ENCODE data around the gene C1orf53. TPM values are rescaled to one million over a fixed set of nuclear protein-coding genes. Genes with fewer than 3 reads are reported as not detected.

The C1orf53 gene
- total RNA-seq, 3 donors from 2014 or later = 1.1 to 6.8 (median 4.1) TPM

- TF ChIP-seq CTCF (IDR thresholded peaks at IDR 0.05) = no peak
- DNase-seq (no peak), ATAC-seq (no peak)
- Histone ChIP-seq H3K9me3 (no peaks in the 10 kb centered on the region), H3K4me3 (no peak overlapping the region), H3K36me3 (ENCODE audit: low read depth) (no peaks in the 10 kb centered on the region), H3K4me1 (ENCODE audit: low read depth) (no peaks in the 10 kb centered on the region)
- intact Hi-C loops (cut with DNase I, micrococcal nuclease) = loop anchor here in 1 of 2 donors (10.0 kb wide), 1 partner anchor 403 kb away; no protein-coding TSS in a partner anchor
These were observed 25.7 kb downstream of the C1orf53 start for GRCh38 chr1:197927908-197928665.

- Histone ChIP-seq H3K4me1 (ENCODE audit: low read depth) (no peaks in the 10 kb centered on the region), H3K9me3 (no peaks in the 10 kb centered on the region), H3K36me3 (ENCODE audit: low read depth) (no peaks in the 10 kb centered on the region), H3K4me3 (no peak overlapping the region)
- DNase-seq (peak in 1 of 3 donors; percentile 9), ATAC-seq (no peak)
- intact Hi-C loops (cut with DNase I, micrococcal nuclease) = loop anchor here in 1 of 2 donors (10.0 kb wide), 1 partner anchor 404 kb away; no protein-coding TSS in a partner anchor
- no peak for TF ChIP-seq CTCF (IDR thresholded peaks at IDR 0.05)
These were observed 26.5 kb downstream of the C1orf53 start for GRCh38 chr1:197928849-197929336.

- no peak for ATAC-seq
- TF ChIP-seq CTCF (IDR thresholded peaks at IDR 0.05) = no peak
- DNase-seq = no peak
- no peaks in the 10 kb centered on the region for H3K36me3 ChIP-seq (ENCODE audit: low read depth)
- H3K9me3 ChIP-seq = no peaks in the 10 kb centered on the region
- intact Hi-C loops (cut with DNase I, micrococcal nuclease) = no loop called here
- H3K4me1 ChIP-seq (ENCODE audit: low read depth) = no peaks in the 10 kb centered on the region
- H3K4me3 ChIP-seq = no peak overlapping the region
These were observed 30.6 kb downstream of the C1orf53 start for GRCh38 chr1:197933016-197933415.

GRCh38 chr1:197933647-197934046 is 31.2 kb downstream of the C1orf53 start:
- ATAC-seq = no peak
- intact Hi-C loops (cut with DNase I, micrococcal nuclease) = no loop called here
- Histone ChIP-seq H3K4me3 (no peak overlapping the region), H3K9me3 (no peaks in the 10 kb centered on the region), H3K36me3 (ENCODE audit: low read depth) (no peaks in the 10 kb centered on the region), H3K4me1 (ENCODE audit: low read depth) (no peaks in the 10 kb centered on the region)
- no peak for DNase-seq
- TF ChIP-seq CTCF (IDR thresholded peaks at IDR 0.05) = no peak

GRCh38 chr1:197937381-197937780 is 35.0 kb downstream of the C1orf53 start:
- H3K4me1 ChIP-seq (ENCODE audit: low read depth) = no peaks in the 10 kb centered on the region
- no peaks in the 10 kb centered on the region for H3K36me3 ChIP-seq (ENCODE audit: low read depth)
- DNase-seq (no peak), ATAC-seq (no peak)
- intact Hi-C loops (cut with DNase I, micrococcal nuclease) = no loop called here
- no peak overlapping the region for H3K4me3 ChIP-seq
- no peaks in the 10 kb centered on the region for H3K9me3 ChIP-seq
- TF ChIP-seq CTCF (IDR thresholded peaks at IDR 0.05) = no peak
